ENCODE data around the gene RRP1. TPM values are rescaled to one million over a fixed set of nuclear protein-coding genes. Genes with fewer than 3 reads are reported as not detected.

The RRP1 gene
- total RNA-seq, 2 experiments from 2014 or later: 50.3 to 55.0 TPM

GRCh38 chr21:43764576-43765495, 24.5 kb upstream of the RRP1 start:
- Histone ChIP-seq H3K4me3 (ENCODE audit: low read depth, low read length, poor library complexity, severe bottlenecking) (no peak overlapping the region), H3K4me2 (ENCODE audit: low read length) (no peak overlapping the region), H3K27ac (ENCODE audit: low read depth, low read length, poor library complexity, severe bottlenecking) (no peak overlapping the region), H4K20me1 (ENCODE audit: insufficient read depth, low read length) (no peaks in the 10 kb centered on the region), H2AFZ (ENCODE audit: low read length) (no peak overlapping the region), H3K9me2 (ENCODE audit: insufficient read depth, low read length) (no peaks in the 10 kb centered on the region), H3K9me3 (ENCODE audit: low read length) (no peaks in the 10 kb centered on the region), H3K36me3 (ENCODE audit: insufficient read depth, low read length) (no peaks in the 10 kb centered on the region), H3K79me2 (ENCODE audit: insufficient read depth, low read depth, low read length) (no peaks in the 10 kb centered on the region), H3K4me1 (ENCODE audit: insufficient read depth, low read length, poor library complexity, severe bottlenecking) (no peaks in the 10 kb centered on the region)
- POLR2A ChIA-PET: no interaction called here
- CTCF ChIA-PET (ENCODE audit: unreplicated experiment): interaction anchor here (0.5 kb wide), 1 partner anchor 186 kb away, joined by 3 read pairs; no protein-coding TSS in a partner anchor
- TF ChIP-seq, protein P1, sequence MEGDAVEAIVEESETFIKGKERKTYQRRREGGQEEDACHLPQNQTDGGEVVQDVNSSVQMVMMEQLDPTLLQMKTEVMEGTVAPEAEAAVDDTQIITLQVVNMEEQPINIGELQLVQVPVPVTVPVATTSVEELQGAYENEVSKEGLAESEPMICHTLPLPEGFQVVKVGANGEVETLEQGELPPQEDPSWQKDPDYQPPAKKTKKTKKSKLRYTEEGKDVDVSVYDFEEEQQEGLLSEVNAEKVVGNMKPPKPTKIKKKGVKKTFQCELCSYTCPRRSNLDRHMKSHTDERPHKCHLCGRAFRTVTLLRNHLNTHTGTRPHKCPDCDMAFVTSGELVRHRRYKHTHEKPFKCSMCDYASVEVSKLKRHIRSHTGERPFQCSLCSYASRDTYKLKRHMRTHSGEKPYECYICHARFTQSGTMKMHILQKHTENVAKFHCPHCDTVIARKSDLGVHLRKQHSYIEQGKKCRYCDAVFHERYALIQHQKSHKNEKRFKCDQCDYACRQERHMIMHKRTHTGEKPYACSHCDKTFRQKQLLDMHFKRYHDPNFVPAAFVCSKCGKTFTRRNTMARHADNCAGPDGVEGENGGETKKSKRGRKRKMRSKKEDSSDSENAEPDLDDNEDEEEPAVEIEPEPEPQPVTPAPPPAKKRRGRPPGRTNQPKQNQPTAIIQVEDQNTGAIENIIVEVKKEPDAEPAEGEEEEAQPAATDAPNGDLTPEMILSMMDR (conservative IDR thresholded peaks at IDR 0.05; ENCODE audit: low read length): no peak
- TF ChIP-seq EZH2phosphoT487 (IDR thresholded peaks at IDR 0.05; ENCODE audit: borderline replicate concordance, low read depth, low read length): no peak
- BruUV-seq (replicated peaks): no TSS peak
- intact Hi-C loops (cut with micrococcal nuclease; ENCODE audit: unreplicated experiment): no loop called here
- DNase-seq (ENCODE audit: low spot score): no peak

GRCh38 chr21:43766734-43767497, 22.5 kb upstream of the RRP1 start:
- Histone ChIP-seq H3K27ac (ENCODE audit: low read depth, low read length, poor library complexity, severe bottlenecking) (no peak overlapping the region), H3K4me2 (ENCODE audit: low read length) (no peak overlapping the region), H3K4me3 (ENCODE audit: low read depth, low read length, poor library complexity, severe bottlenecking) (no peak overlapping the region), H3K36me3 (ENCODE audit: insufficient read depth, low read length) (0 out of 2 replicates have a peak, but pooled peaks cover 2% of the 10 kb centered on the region), H3K9me3 (ENCODE audit: low read length) (no peaks in the 10 kb centered on the region), H3K79me2 (ENCODE audit: insufficient read depth, low read depth, low read length) (no peaks in the 10 kb centered on the region), H3K4me1 (ENCODE audit: insufficient read depth, low read length, poor library complexity, severe bottlenecking) (no peaks in the 10 kb centered on the region), H3K9me2 (ENCODE audit: insufficient read depth, low read length) (no peaks in the 10 kb centered on the region), H4K20me1 (ENCODE audit: insufficient read depth, low read length) (no peaks in the 10 kb centered on the region), H2AFZ (ENCODE audit: low read length) (no peak overlapping the region)
- DNase-seq (ENCODE audit: low spot score): no peak
- CTCF ChIA-PET (ENCODE audit: unreplicated experiment): no interaction called here
- intact Hi-C loops (cut with micrococcal nuclease; ENCODE audit: unreplicated experiment): no loop called here
- no TSS peak for BruUV-seq (replicated peaks)
- TF ChIP-seq EZH2phosphoT487 (IDR thresholded peaks at IDR 0.05; ENCODE audit: borderline replicate concordance, low read depth, low read length): no peak
- TF ChIP-seq, protein P1 (conservative IDR thresholded peaks at IDR 0.05; ENCODE audit: low read length): no peak
- POLR2A ChIA-PET: no interaction called here

Data from OCI-LY7 (cell line).